Neural cell (in vitro differentiated cells): ENCODE measurements around the gene PYGO2.

ENCODE experiments used
- EP300 ChIP-seq: fragments of 450-650 bp; conservative IDR thresholded peaks from 2 replicates; pipeline ENCODE4 v1.6.1; 2014; ENCODE audit warnings: antibody characterized with exemption, mild to moderate bottlenecking, moderate library complexity; ENCODE audit not compliant: poor library complexity, severe bottlenecking
- EZH2 ChIP-seq: fragments of 200-600, 300-800 bp; shearing (Covaris generic), sonication (generic); IDR thresholded peaks from 2 replicates; pipeline ENCODE4 v1.6.1; 2014; ENCODE audit warnings: antibody characterized with exemption, low read length, borderline replicate concordance, mild to moderate bottlenecking; ENCODE audit not compliant: insufficient read depth, poor library complexity, severe bottlenecking
- MXI1 ChIP-seq: fragments of 450-650 bp; conservative IDR thresholded peaks from 2 replicates; pipeline ENCODE4 v1.6.1; 2014; ENCODE audit warnings: antibody characterized with exemption, mild to moderate bottlenecking; ENCODE audit not compliant: poor library complexity, severe bottlenecking
- POLR2AphosphoS5 ChIP-seq: IDR thresholded peaks from 2 replicates; pipeline ENCODE4 v1.6.1; 2012
- SMC3 ChIP-seq: fragments of 450-650 bp; conservative IDR thresholded peaks from 2 replicates; pipeline ENCODE4 v1.6.1; 2014; ENCODE audit warnings: antibody characterized with exemption, mild to moderate bottlenecking, moderate library complexity; ENCODE audit not compliant: poor library complexity
- TF ChIP-seq, protein P1 (sequence below): fragments of 450-650 bp; IDR thresholded peaks from 2 replicates; pipeline ENCODE4 v1.5.1; 2014; ENCODE audit warnings: antibody characterized with exemption, mild to moderate bottlenecking, moderate library complexity; ENCODE audit not compliant: poor library complexity, severe bottlenecking

DNA sequence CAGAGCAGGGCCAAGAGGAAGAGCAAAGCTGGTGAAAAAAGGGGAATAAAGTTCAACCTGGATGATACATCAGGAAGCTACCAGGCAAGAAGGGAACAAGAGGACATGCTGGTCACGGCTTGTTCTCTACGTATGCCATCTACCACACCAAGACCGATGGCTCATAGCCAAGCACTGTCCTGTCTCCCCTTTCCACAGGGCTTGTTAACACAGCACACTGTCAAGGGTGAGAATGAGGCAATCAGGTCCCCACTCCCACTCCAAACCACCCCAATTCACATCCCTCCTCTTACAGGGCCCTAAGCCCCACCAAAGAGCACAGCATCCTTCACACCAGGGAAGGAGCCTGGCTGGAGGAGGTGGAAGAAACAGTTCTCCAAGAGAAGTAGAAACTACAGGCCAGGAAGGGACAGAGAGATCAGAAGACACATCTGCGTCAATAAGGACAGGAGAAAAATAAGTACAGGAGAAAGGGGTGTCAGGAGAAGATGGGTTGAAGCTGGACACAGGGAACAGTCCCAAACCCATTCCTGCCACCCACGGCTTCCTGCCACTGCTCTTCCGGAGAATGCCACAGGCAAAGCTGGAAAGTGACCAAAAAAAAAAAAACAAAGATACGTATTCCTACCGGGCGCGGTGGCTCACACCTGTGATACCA lies 9.9 kb upstream of the PYGO2 start:
- TF ChIP-seq SMC3 (no peak), POLR2AphosphoS5 (no peak), EP300 (no peak), EZH2 (no peak), MXI1 (no peak)
- TF ChIP-seq, protein P1, sequence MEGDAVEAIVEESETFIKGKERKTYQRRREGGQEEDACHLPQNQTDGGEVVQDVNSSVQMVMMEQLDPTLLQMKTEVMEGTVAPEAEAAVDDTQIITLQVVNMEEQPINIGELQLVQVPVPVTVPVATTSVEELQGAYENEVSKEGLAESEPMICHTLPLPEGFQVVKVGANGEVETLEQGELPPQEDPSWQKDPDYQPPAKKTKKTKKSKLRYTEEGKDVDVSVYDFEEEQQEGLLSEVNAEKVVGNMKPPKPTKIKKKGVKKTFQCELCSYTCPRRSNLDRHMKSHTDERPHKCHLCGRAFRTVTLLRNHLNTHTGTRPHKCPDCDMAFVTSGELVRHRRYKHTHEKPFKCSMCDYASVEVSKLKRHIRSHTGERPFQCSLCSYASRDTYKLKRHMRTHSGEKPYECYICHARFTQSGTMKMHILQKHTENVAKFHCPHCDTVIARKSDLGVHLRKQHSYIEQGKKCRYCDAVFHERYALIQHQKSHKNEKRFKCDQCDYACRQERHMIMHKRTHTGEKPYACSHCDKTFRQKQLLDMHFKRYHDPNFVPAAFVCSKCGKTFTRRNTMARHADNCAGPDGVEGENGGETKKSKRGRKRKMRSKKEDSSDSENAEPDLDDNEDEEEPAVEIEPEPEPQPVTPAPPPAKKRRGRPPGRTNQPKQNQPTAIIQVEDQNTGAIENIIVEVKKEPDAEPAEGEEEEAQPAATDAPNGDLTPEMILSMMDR, result no peak
